Measurements from ENCODE around the gene MLLT1. TPM values are rescaled to one million over a fixed set of nuclear protein-coding genes. Genes with fewer than 3 reads are reported as not detected.

Gene MLLT1
- total RNA-seq, 4 donors from 2014 or later, result 21.5 to 46.9 (median 33.4) TPM

DNA sequence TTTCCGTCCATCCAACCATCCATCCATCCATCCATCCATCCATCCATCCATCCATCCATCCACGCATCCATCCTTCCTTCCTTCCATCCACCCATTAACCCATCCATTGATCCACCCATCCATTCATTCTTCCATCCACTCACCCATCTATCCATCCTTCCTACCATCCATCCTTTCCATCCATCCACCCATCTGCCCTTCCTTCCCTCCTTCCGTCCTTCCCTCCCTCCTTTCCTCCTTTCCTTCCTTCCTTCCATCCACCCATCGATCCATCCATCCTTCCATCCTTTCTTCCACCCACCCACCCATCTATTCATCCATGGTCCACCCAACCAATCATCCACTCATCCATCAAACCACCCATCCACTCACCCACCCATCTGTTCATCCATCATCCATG, 70.1 kb downstream of the MLLT1 start:
- peaks cover 0 to 41% (median 34%) of the 10 kb centered on the region in 4 donors for H3K36me3 ChIP-seq
- no peak for DNase-seq (ENCODE audit: extremely low spot score)
- 94% methylated on average over 4 of the region's 4 CpGs for WGBS
- H3K4me3 ChIP-seq, result no peak overlapping the region
- no peaks in the 10 kb centered on the region for H3K9me3 ChIP-seq
- H3K4me1 ChIP-seq, result peaks cover 0 to 4% (median 0%) of the 10 kb centered on the region in 4 donors
- no peaks in the 10 kb centered on the region for H3K27me3 ChIP-seq
- intact Hi-C loops (cut with DNase I), result loop anchor here (10.0 kb wide), 1 partner anchor 165 kb away; no protein-coding TSS in a partner anchor
- H3K27ac ChIP-seq (replicated peaks in 1 of 4), result no peak overlapping the region
- TF ChIP-seq EP300 (IDR thresholded peaks at IDR 0.05) (no peak), POLR2A (IDR thresholded peaks at IDR 0.05; ENCODE audit: low read depth) (no peak), CTCF (IDR thresholded peaks at IDR 0.05) (no peak), POLR2AphosphoS5 (IDR thresholded peaks at IDR 0.05) (no peak)

GRCh38 chr19:6209233-6209632, 70.5 kb downstream of the MLLT1 start:
- no peak for TF ChIP-seq POLR2A (IDR thresholded peaks at IDR 0.05; ENCODE audit: low read depth)
- TF ChIP-seq POLR2AphosphoS5 (IDR thresholded peaks at IDR 0.05), result no peak
- TF ChIP-seq EP300 (IDR thresholded peaks at IDR 0.05), result no peak
- TF ChIP-seq CTCF (IDR thresholded peaks at IDR 0.05), result no peak
- Histone ChIP-seq H3K4me1 (peaks cover 0 to 4% (median 0%) of the 10 kb centered on the region in 4 donors), H3K27me3 (no peaks in the 10 kb centered on the region), H3K27ac (replicated peaks in 1 of 4) (no peak overlapping the region), H3K36me3 (peaks cover 0 to 36% (median 31%) of the 10 kb centered on the region in 4 donors), H3K9me3 (no peaks in the 10 kb centered on the region), H3K4me3 (no peak overlapping the region)
- DNase-seq (ENCODE audit: extremely low spot score), result no peak
- WGBS, result 88% methylated on average over 3 of the region's 4 CpGs
- intact Hi-C loops (cut with DNase I), result no loop called here

GRCh38 chr19:6204866-6205723, 74.7 kb downstream of the MLLT1 start:
- no peak overlapping the region for H3K4me3 ChIP-seq
- intact Hi-C loops (cut with DNase I), result no loop called here
- no peaks in the 10 kb centered on the region for H3K36me3 ChIP-seq
- DNase-seq (ENCODE audit: extremely low spot score), result no peak
- TF ChIP-seq POLR2AphosphoS5 (IDR thresholded peaks at IDR 0.05) (no peak), EP300 (IDR thresholded peaks at IDR 0.05) (no peak), CTCF (IDR thresholded peaks at IDR 0.05) (no peak), POLR2A (IDR thresholded peaks at IDR 0.05; ENCODE audit: low read depth) (no peak)
- H3K27ac ChIP-seq (replicated peaks in 1 of 4), result no peak overlapping the region
- no peaks in the 10 kb centered on the region for H3K27me3 ChIP-seq
- peaks cover 0 to 8% (median 5%) of the 10 kb centered on the region in 4 donors for H3K4me1 ChIP-seq
- WGBS, result 92% methylated on average over 19 of the region's 19 CpGs
- H3K9me3 ChIP-seq, result no peaks in the 10 kb centered on the region

GRCh38 chr19:6204212-6204611, 75.6 kb downstream of the MLLT1 start:
- DNase-seq (ENCODE audit: extremely low spot score), result no peak
- no peaks in the 10 kb centered on the region for H3K27me3 ChIP-seq
- 69% methylated on average over 6 of the region's 6 CpGs for WGBS
- intact Hi-C loops (cut with DNase I), result no loop called here
- peaks cover under 1 to 13% (median 9%) of the 10 kb centered on the region in 4 donors for H3K4me1 ChIP-seq
- TF ChIP-seq POLR2AphosphoS5 (IDR thresholded peaks at IDR 0.05), result no peak
- TF ChIP-seq POLR2A (IDR thresholded peaks at IDR 0.05; ENCODE audit: low read depth), result no peak
- TF ChIP-seq EP300 (IDR thresholded peaks at IDR 0.05), result no peak
- TF ChIP-seq CTCF (IDR thresholded peaks at IDR 0.05), result no peak
- no peaks in the 10 kb centered on the region for H3K9me3 ChIP-seq
- no peaks in the 10 kb centered on the region for H3K36me3 ChIP-seq
- no peak overlapping the region for H3K4me3 ChIP-seq
- no peak overlapping the region for H3K27ac ChIP-seq (replicated peaks in 1 of 4)
